RCC 7860 (cell line): ENCODE measurements around the gene NBPF3.
A peak's percentile ranks its signal among the peaks of the same experiment; 100 is the strongest.

Source experiments
- DNase-seq: peaks from one replicate; pipeline ENCODE4 v3.0.0-alpha.2; 2015; ENCODE audit warnings: low spot score
- FAIRE-seq: peaks from 2 replicates; lab custom pipeline; 2012; peaks lifted over from hg19 to GRCh38; lab: Jason Lieb, UNC

The NBPF3 gene

GRCh38 chr1:21492356-21492625 lies 52.4 kb downstream of the NBPF3 start:
- DNase-seq = no peak
- FAIRE-seq = no peak

GRCh38 chr1:21494196-21494595 lies 54.3 kb downstream of the NBPF3 start:
- no peak for FAIRE-seq
- no peak for DNase-seq

- FAIRE-seq = no peak
Measured at GRCh38 chr1:21495225-21495820, 55.4 kb downstream of the NBPF3 start.

GRCh38 chr1:21496063-21496462 lies 56.1 kb downstream of the NBPF3 start:
- FAIRE-seq (no peak), DNase-seq (no peak)

More at GRCh38 chr1:21495225-21495820, 55.4 kb downstream of the NBPF3 start:
- DNase-seq = no peak

GRCh38 chr1:21496886-21497285 lies 56.9 kb downstream of the NBPF3 start:
- DNase-seq = no peak
- FAIRE-seq = no peak

GRCh38 chr1:21497466-21498061 lies 57.6 kb downstream of the NBPF3 start:
- FAIRE-seq (no peak), DNase-seq (no peak)

- DNase-seq = no peak
- FAIRE-seq = no peak
Measured at GRCh38 chr1:21499283-21499950, 59.5 kb downstream of the NBPF3 start.

GRCh38 chr1:21503706-21504377 lies 63.9 kb downstream of the NBPF3 start:
- DNase-seq (no peak), FAIRE-seq (no peak)

- FAIRE-seq = no peak
Measured at GRCh38 chr1:21506804-21507203, 66.9 kb downstream of the NBPF3 start.

GRCh38 chr1:21507511-21508270 lies 67.8 kb downstream of the NBPF3 start:
- no peak for DNase-seq
- FAIRE-seq = no peak

More at GRCh38 chr1:21506804-21507203, 66.9 kb downstream of the NBPF3 start:
- DNase-seq = no peak

- FAIRE-seq (no peak), DNase-seq (no peak)
Measured at GRCh38 chr1:21508580-21509350, 68.8 kb downstream of the NBPF3 start.

GRCh38 chr1:21509351-21510112 lies 69.6 kb downstream of the NBPF3 start, which contains the start of gene ALPL:
TSS of gene ALPL (plus strand) at chr1:21509423. CDS start at chr1:21554082, 44,659 bp downstream.
- no peak for DNase-seq
- no peak for FAIRE-seq

- no peak for FAIRE-seq
- no peak for DNase-seq
Measured at GRCh38 chr1:21510113-21510493, 70.2 kb downstream of the NBPF3 start.

GRCh38 chr1:21510885-21511578 lies 71.1 kb downstream of the NBPF3 start:
- FAIRE-seq (no peak), DNase-seq (no peak)

GRCh38 chr1:21511579-21512522 lies 71.9 kb downstream of the NBPF3 start:
- FAIRE-seq (peak; percentile 88), DNase-seq (peak; percentile 71)

- DNase-seq (no peak), FAIRE-seq (no peak)
Measured at GRCh38 chr1:21514245-21514644, 74.3 kb downstream of the NBPF3 start.

- no peak for DNase-seq
- no peak for FAIRE-seq
Measured at GRCh38 chr1:21517161-21517589, 77.2 kb downstream of the NBPF3 start.
